OCI-LY3 (cell line): ENCODE results near the gene BEST4.
A peak's percentile ranks its signal among the peaks of the same experiment; 100 is the strongest.

Source experiments
- H2AFZ ChIP-seq: fragments of 200-600, 300-600 bp; shearing (Covaris generic); 2 replicates; pipeline ENCODE4 v1.6.0; 2014; ENCODE audit warnings: antibody characterized with exemption, low read depth, low read length
- H3K27ac ChIP-seq: fragments of 200-600, 300-600 bp; sonication (generic); 2 replicates; pipeline ENCODE4 v1.5.1; 2014; ENCODE audit warnings: mild to moderate bottlenecking, low read length, moderate library complexity, mixed read lengths
- H3K27me3 ChIP-seq: fragments of 200-600, 300-600 bp; sonication (generic); 2 replicates; pipeline ENCODE4 v1.6.1; 2014; ENCODE audit warnings: low read depth, low read length, mixed read lengths
- H3K36me3 ChIP-seq: fragments of 200-600, 300-600 bp; sonication (generic); replicated peaks from 2 replicates; pipeline ENCODE3; 2014; ENCODE audit warnings: low read depth, low read length, mixed read lengths
- H3K4me1 ChIP-seq: fragments of 300-600, 200-600 bp; sonication (generic); 2 replicates; pipeline ENCODE4 v1.6.1; 2014; ENCODE audit warnings: low read length, mixed read lengths
- H3K4me2 ChIP-seq: fragments of 200-600, 300-600 bp; sonication (generic); 2 replicates; pipeline ENCODE4 v1.6.1; 2014; ENCODE audit warnings: low read length, mixed read lengths
- H3K4me3 ChIP-seq: fragments of 300-600, 200-600 bp; sonication (generic); 2 replicates; pipeline ENCODE4 v1.5.1; 2014; ENCODE audit warnings: antibody characterized with exemption, mild to moderate bottlenecking, low read length, moderate library complexity
- H3K79me2 ChIP-seq: fragments of 300-600, 200-600 bp; shearing (Covaris generic); 2 replicates; pipeline ENCODE4 v1.6.1; 2014; ENCODE audit warnings: mild to moderate bottlenecking, low read length, mixed read lengths
- H3K9ac ChIP-seq: fragments of 300-600, 200-600 bp; shearing (Covaris generic); 2 replicates; pipeline ENCODE4 v1.6.0; 2014; ENCODE audit warnings: mild to moderate bottlenecking, low read length, moderate library complexity
- H3K9me3 ChIP-seq: fragments of 200-600, 300-600 bp; shearing (Covaris generic); 2 replicates; pipeline ENCODE4 v1.6.1; 2014; ENCODE audit warnings: low read length, mixed read lengths; ENCODE audit not compliant: insufficient read depth
- H4K20me1 ChIP-seq: fragments of 200-600, 300-600 bp; sonication (generic); 2 replicates; pipeline ENCODE4 v1.6.1; 2016; ENCODE audit warnings: low read length, mixed read lengths; ENCODE audit not compliant: insufficient read depth
- CTCF ChIP-seq: fragments of 200-600, 300-600 bp; sonication (generic); IDR thresholded peaks from 2 replicates; pipeline ENCODE4 v1.5.1; 2014; ENCODE audit warnings: antibody characterized with exemption, low read length, low read depth
- EZH2phosphoT487 ChIP-seq: fragments of 200-600 bp; shearing (Covaris generic); IDR thresholded peaks from 2 replicates; pipeline ENCODE4 v1.6.1; 2018; ENCODE audit warnings: antibody characterized with exemption, mixed run types, low read depth

The BEST4 gene

GRCh38 chr1:44810101-44810761, 22.3 kb upstream of the BEST4 start:
- no peaks in the 10 kb centered on the region for H3K9me3 ChIP-seq
- no peak overlapping the region for H2AFZ ChIP-seq
- peak overlapping the region; percentile 100 for H3K27ac ChIP-seq
- no peaks in the 10 kb centered on the region for H3K27me3 ChIP-seq
- H3K4me1 ChIP-seq, result peaks cover 70% of the 10 kb centered on the region
- H3K4me3 ChIP-seq, result peak overlapping the region; percentile 67
- peaks cover 41% of the 10 kb centered on the region for H3K36me3 ChIP-seq
- TF ChIP-seq CTCF (no peak), EZH2phosphoT487 (no peak)
- peak overlapping the region; percentile 76 for H3K4me2 ChIP-seq
- no peaks in the 10 kb centered on the region for H4K20me1 ChIP-seq
- H3K79me2 ChIP-seq, result peaks cover 37% of the 10 kb centered on the region
- H3K9ac ChIP-seq, result peak overlapping the region; percentile 94

- Histone ChIP-seq H2AFZ (no peak overlapping the region), H4K20me1 (no peaks in the 10 kb centered on the region), H3K27ac (peak overlapping the region; percentile 100), H3K36me3 (peaks cover 43% of the 10 kb centered on the region), H3K79me2 (peaks cover 42% of the 10 kb centered on the region), H3K4me2 (peak overlapping the region; percentile 78), H3K4me1 (peaks cover 75% of the 10 kb centered on the region), H3K4me3 (peak overlapping the region; percentile 55), H3K9me3 (no peaks in the 10 kb centered on the region), H3K27me3 (no peaks in the 10 kb centered on the region), H3K9ac (peak overlapping the region; percentile 94)
- TF ChIP-seq CTCF, result no peak
- TF ChIP-seq EZH2phosphoT487, result no peak
Observed at GRCh38 chr1:44808938-44809917, 21.3 kb upstream of the BEST4 start.

GRCh38 chr1:44808063-44808937, 20.3 kb upstream of the BEST4 start, which contains the start of gene BTBD19:
TSS of gene BTBD19 (plus strand) at chr1:44808523. CDS start at chr1:44808821, 298 bp downstream.
- peak within 1 kb of the TSS; percentile 94 for H3K9ac ChIP-seq
- peak within 1 kb of the TSS; percentile 78 for H3K4me2 ChIP-seq
- no peaks in the 10 kb centered on the region for H3K9me3 ChIP-seq
- peaks cover 83% of the 10 kb centered on the region for H3K4me1 ChIP-seq
- H3K27ac ChIP-seq, result peak within 1 kb of the TSS; percentile 100
- H3K4me3 ChIP-seq, result peak within 1 kb of the TSS; percentile 38
- H3K79me2 ChIP-seq, result peaks cover 51% of the 10 kb centered on the region
- peaks cover 50% of the 10 kb centered on the region for H3K36me3 ChIP-seq
- H4K20me1 ChIP-seq, result no peaks in the 10 kb centered on the region
- no peak within 1 kb of the TSS for H2AFZ ChIP-seq
- TF ChIP-seq EZH2phosphoT487 (no peak), CTCF (no peak)
- H3K27me3 ChIP-seq, result no peaks in the 10 kb centered on the region
